GM23338 (cell line): ENCODE data around the gene CLDN22. TPM values are rescaled to one million over a fixed set of nuclear protein-coding genes. Genes with fewer than 3 reads are reported as not detected.

Experiments used
- ATAC-seq: fragments of 200-7000 bp; cut with Tn5 transposase; 3 replicates; pipeline ENCODE4 v1.9.1; 2020
- DNase-seq: peaks from one replicate; pipeline ENCODE4 v3.0.0-alpha.2; 2015; ENCODE audit warnings: low spot score
- H2AFZ ChIP-seq: fragments of 200-600 bp; sonication (generic); 2 replicates; pipeline ENCODE4 v1.8.0; 2016; ENCODE audit warnings: antibody characterized with exemption, mild to moderate bottlenecking, moderate library complexity
- H3F3A ChIP-seq: fragments of 200-600 bp; sonication (generic); replicated peaks from 2 replicates; pipeline ENCODE4 v1.8.0; 2017; ENCODE audit warnings: antibody characterized with exemption, mixed run types, low read depth
- H3K27ac ChIP-seq: fragments of 200-600 bp; sonication (generic); 2 replicates; pipeline ENCODE4 v1.6.1; 2016; ENCODE audit warnings: low read depth
- H3K27me3 ChIP-seq: fragments of 200-600 bp; sonication (generic); 2 replicates; pipeline ENCODE4 v1.8.0; 2016; ENCODE audit warnings: mild to moderate bottlenecking, mixed run types, moderate library complexity; ENCODE audit not compliant: insufficient read depth
- H3K36me3 ChIP-seq: fragments of 200-600 bp; sonication (generic); 2 replicates; pipeline ENCODE4 v1.8.0; 2016; ENCODE audit warnings: mild to moderate bottlenecking; ENCODE audit not compliant: insufficient read depth
- H3K4me1 ChIP-seq: fragments of 200-600 bp; sonication (generic); 2 replicates; pipeline ENCODE4 v1.8.0; 2016; ENCODE audit warnings: mild to moderate bottlenecking, moderate library complexity; ENCODE audit not compliant: insufficient read depth
- H3K4me2 ChIP-seq: fragments of 200-600 bp; sonication (generic); 2 replicates; pipeline ENCODE4 v1.7.1; 2017; ENCODE audit warnings: mixed run types
- H3K4me3 ChIP-seq: fragments of 200-600 bp; sonication (generic); 2 replicates; pipeline ENCODE4 v1.6.1; 2016; ENCODE audit warnings: mixed run types
- H3K79me2 ChIP-seq: fragments of 200-600 bp; sonication (generic); replicated peaks from 2 replicates; pipeline ENCODE4 v1.8.0; 2017; ENCODE audit warnings: mild to moderate bottlenecking; ENCODE audit not compliant: insufficient read depth
- H3K9me2 ChIP-seq: fragments of 200-600 bp; sonication (generic); 2 replicates; pipeline ENCODE4 v1.8.0; 2017; ENCODE audit not compliant: insufficient read depth
- H4K20me1 ChIP-seq: fragments of 200-600 bp; sonication (generic); replicated peaks from 2 replicates; pipeline ENCODE4 v1.8.0; 2017; ENCODE audit warnings: mild to moderate bottlenecking; ENCODE audit not compliant: insufficient read depth
- H3K27ac Mint-ChIP-seq: 2 replicates; pipeline ENCODE4 v1.8.0; 2020; ENCODE audit warnings: inconsistent platforms, mild to moderate bottlenecking, moderate library complexity, mixed read lengths
- H3K27me3 Mint-ChIP-seq: 3 replicates; pipeline ENCODE4 v1.8.0; 2022; ENCODE audit warnings: low read depth, mild to moderate bottlenecking, moderate library complexity, mixed read lengths, inconsistent platforms; ENCODE audit not compliant: insufficient read depth, poor library complexity
- H3K36me3 Mint-ChIP-seq: 3 replicates; pipeline ENCODE4 v1.8.0; 2021; ENCODE audit warnings: low read depth, mild to moderate bottlenecking, inconsistent platforms, moderate library complexity, mixed read lengths
- H3K4me1 Mint-ChIP-seq: 3 replicates; pipeline ENCODE4 v1.8.0; 2020; ENCODE audit warnings: mild to moderate bottlenecking, inconsistent platforms, mixed read lengths
- H3K4me3 Mint-ChIP-seq: 3 replicates; pipeline ENCODE4 v1.8.0; 2021; ENCODE audit warnings: moderate library complexity, mild to moderate bottlenecking, inconsistent platforms, mixed read lengths
- H3K9me3 Mint-ChIP-seq: 3 replicates; pipeline ENCODE4 v1.8.0; 2020; ENCODE audit warnings: moderate library complexity, mild to moderate bottlenecking, inconsistent platforms, mixed read lengths
- CREB1 ChIP-seq: fragments of 250-450 bp; sonication (Bioruptor Pico); IDR thresholded peaks from 2 replicates; pipeline ENCODE4 v1.5.0; 2020; ENCODE audit warnings: low read depth, mild to moderate bottlenecking, moderate library complexity
- CTCF ChIP-seq, 2 experiments: fragments of 200-600 bp in 1 of 2; sonication (generic) in 1 of 2; conservative IDR thresholded peaks; 2 replicates each; pipeline versions ENCODE4 v1.5.1 to v1.6.1; 2016 to 2017; ENCODE audit warnings: antibody characterized with exemption in 2 of 2, low read depth in 2 of 2, mild to moderate bottlenecking in 2 of 2, moderate library complexity in 1 of 2
- ETS1 ChIP-seq: IDR thresholded peaks from 2 replicates; pipeline ENCODE4 v1.6.1; 2016; ENCODE audit warnings: antibody characterized with exemption
- EZH2 ChIP-seq: fragments of 200-600 bp; sonication (generic); IDR thresholded peaks from one replicate; pipeline ENCODE4 v1.8.0; 2017; ENCODE audit warnings: antibody characterized with exemption, mild to moderate bottlenecking, low read depth; ENCODE audit not compliant: unreplicated experiment
- EZH2phosphoT487 ChIP-seq: fragments of 200-600 bp; sonication (generic); IDR thresholded peaks from one replicate; pipeline ENCODE4 v1.8.1; 2018; ENCODE audit warnings: antibody characterized with exemption; ENCODE audit not compliant: unreplicated experiment
- JUNB ChIP-seq: IDR thresholded peaks from one replicate; pipeline ENCODE4 v1.6.1; 2016; ENCODE audit warnings: antibody characterized with exemption; ENCODE audit not compliant: unreplicated experiment
- NANOG ChIP-seq: IDR thresholded peaks from 2 replicates; pipeline ENCODE4 v1.6.1; 2016; ENCODE audit warnings: antibody characterized with exemption, borderline replicate concordance
- POLR2AphosphoS5 ChIP-seq: IDR thresholded peaks from 2 replicates; pipeline ENCODE4 v1.6.1; 2016; ENCODE audit warnings: antibody characterized with exemption, low read depth
- REST ChIP-seq: IDR thresholded peaks from one replicate; pipeline ENCODE4 v1.6.1; 2018; ENCODE audit warnings: antibody characterized with exemption; ENCODE audit not compliant: unreplicated experiment
- STAT1 ChIP-seq: IDR thresholded peaks from one replicate; pipeline ENCODE4 v1.6.1; 2016; ENCODE audit warnings: antibody characterized with exemption; ENCODE audit not compliant: unreplicated experiment
- ZNF331 ChIP-seq: fragments of 250-450 bp; sonication (Bioruptor Pico); IDR thresholded peaks from 2 replicates; pipeline ENCODE4 v1.5.0; 2020; ENCODE audit warnings: low read depth, mild to moderate bottlenecking, moderate library complexity
- ZNF462 ChIP-seq: fragments of 250-450 bp; sonication (Bioruptor Pico); IDR thresholded peaks from 2 replicates; pipeline ENCODE4 v1.5.0; 2020; ENCODE audit warnings: mild to moderate bottlenecking, moderate library complexity
- polyA plus RNA-seq: library from polyadenylated mRNA; unstranded; fragments of >200 nt; fragmentation: Nextera tagmentation; extraction: Ambion mirVana; gene quantifications from 2 replicates; pipeline ENCODE4 v1.2.1, GENCODE V29; 2016
- total RNA-seq: library from RNA; depleted of rRNA; stranded (reverse); fragments of >200 nt; shearing (Covaris generic); gene quantifications from 2 replicates; pipeline ENCODE4 v1.2.3, GENCODE V29; 2014

The CLDN22 gene
- total and polyA plus RNA-seq, 2 experiments from 2014 or later = not detected

- TF ChIP-seq STAT1 = no peak
- no peak for TF ChIP-seq POLR2AphosphoS5
- TF ChIP-seq ETS1 = no peak
- TF ChIP-seq CREB1 = no peak
These were observed 15.5 kb downstream of the CLDN22 start (continued) for GRCh38 chr4:183304538-183304937.

GRCh38 chr4:183304067-183304466, 16.0 kb downstream of the CLDN22 start:
- no peaks in the 10 kb centered on the region for H3K9me3 Mint-ChIP-seq
- TF ChIP-seq CTCF (conservative IDR thresholded peaks at IDR 0.05; ENCODE audit: low read depth in 2 of 2) (no peak), NANOG (no peak), ZNF331 (CRISPR knock-in tag) (no peak), ZNF462 (no peak), EZH2 (no peak), STAT1 (no peak), EZH2phosphoT487 (no peak), ETS1 (no peak), JUNB (no peak), REST (no peak)
- H3K79me2 ChIP-seq = no peaks in the 10 kb centered on the region
- H3K36me3 ChIP-seq = no peaks in the 10 kb centered on the region
- no peak overlapping the region for H3K27ac ChIP-seq
- no peak overlapping the region for H3K4me2 ChIP-seq
- DNase-seq (no peak), ATAC-seq (no peak)
- H3K4me1 Mint-ChIP-seq = no peaks in the 10 kb centered on the region
- peaks cover 27% of the 10 kb centered on the region for H3K36me3 Mint-ChIP-seq
- no peaks in the 10 kb centered on the region; the same call in 1 of the 2 replicates for H4K20me1 ChIP-seq
- H3K4me1 ChIP-seq = no peaks in the 10 kb centered on the region
- no peak overlapping the region; the same call in 1 of the 2 replicates for H3K27ac Mint-ChIP-seq
- H2AFZ ChIP-seq = no peak overlapping the region
- H3K27me3 Mint-ChIP-seq = peaks cover 2% of the 10 kb centered on the region
- no peaks in the 10 kb centered on the region for H3F3A ChIP-seq
- no peaks in the 10 kb centered on the region for H3K9me2 ChIP-seq
- H3K27me3 ChIP-seq = no peaks in the 10 kb centered on the region
- no peak overlapping the region for H3K4me3 Mint-ChIP-seq
- no peak overlapping the region for H3K4me3 ChIP-seq
